HG02943 (cell line): ENCODE measurements around the gene UGT2B11.
"Not testable (repeated sequence)": the region's sequence is repeated elsewhere in the genome, so short reads cannot be mapped to it uniquely, and the experiment has no call there.

Source experiments
- ATAC-seq: cut with Tn5 transposase; IDR thresholded peaks from one replicate; pipeline ENCODE4 v1.9.1; 2021; ENCODE audit warnings: mild to moderate bottlenecking, low read depth, moderate library complexity; ENCODE audit not compliant: unreplicated experiment

UGT2B11 gene

DNA sequence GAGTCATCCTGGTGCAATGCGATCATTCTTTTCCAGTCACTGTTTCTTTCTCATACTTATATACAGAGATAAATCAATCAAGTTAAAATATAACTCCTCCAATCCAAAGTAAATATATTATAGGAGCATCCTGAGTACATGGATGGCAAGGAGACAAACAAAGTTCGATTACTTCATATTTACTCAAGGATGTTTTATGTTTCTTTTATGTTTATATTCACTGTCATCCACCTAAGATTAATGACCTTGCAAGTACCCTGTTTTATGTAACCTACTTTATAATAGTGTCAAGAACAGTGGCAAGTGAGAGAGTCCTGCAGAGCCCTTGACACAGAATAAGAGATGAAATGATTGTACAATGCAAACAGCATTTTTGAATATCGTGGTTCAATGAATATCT, at the start of gene UGT2B11:
UGT2B11 (minus strand) TSS at position 33 of the 400 bp plus-strand sequence; CDS start at position 7, 26 bp downstream.
- no peak for ATAC-seq

DNA sequence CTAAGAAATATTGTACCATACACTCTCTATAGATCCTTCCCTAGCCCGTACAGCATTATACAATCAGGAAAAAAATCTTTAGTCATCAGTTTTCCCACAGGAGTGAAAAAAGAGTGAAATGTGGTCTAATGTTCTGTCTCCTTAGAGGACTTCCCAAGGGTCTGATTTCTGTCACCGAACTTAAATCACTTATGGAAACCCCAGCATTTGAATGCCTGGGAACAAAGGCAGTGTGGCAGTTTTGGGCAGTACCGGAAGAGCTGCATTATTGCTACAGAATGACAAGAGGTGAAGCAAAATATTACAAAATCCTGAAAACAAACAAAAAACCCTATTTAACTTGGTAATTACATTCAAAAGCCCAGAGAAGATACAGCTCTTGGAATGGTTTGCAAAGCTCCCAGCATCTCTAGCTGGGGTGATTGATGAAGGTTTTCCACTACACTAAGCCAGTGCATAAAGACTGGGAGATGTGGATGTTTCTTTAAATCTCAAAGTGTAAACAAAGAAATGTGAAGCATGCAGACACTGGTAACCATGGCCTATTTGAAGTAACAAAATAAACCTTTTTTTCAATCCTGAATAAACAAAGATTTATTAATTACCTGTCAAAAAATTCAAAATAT, 38.7 kb upstream of the UGT2B11 start:
- not testable (repeated sequence) for ATAC-seq

DNA sequence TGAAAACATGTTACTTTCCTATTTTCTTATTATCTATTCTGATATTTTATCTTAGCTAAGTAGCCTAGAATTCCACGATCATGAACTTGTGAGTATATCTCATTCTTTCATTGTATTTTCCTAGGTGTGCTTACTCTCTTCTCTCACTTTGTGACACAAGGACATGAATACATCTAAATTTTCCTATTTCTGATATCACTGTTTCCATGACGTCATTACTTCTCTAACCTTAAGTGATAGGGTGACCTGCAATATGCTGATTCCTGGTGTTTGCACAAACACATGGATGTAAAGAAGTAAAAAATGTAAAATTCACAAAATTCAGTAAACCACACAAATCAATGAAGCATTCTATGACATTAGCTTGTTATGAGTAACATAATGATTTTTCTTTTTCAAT, 36.3 kb upstream of the UGT2B11 start:
- not testable (repeated sequence) for ATAC-seq

DNA sequence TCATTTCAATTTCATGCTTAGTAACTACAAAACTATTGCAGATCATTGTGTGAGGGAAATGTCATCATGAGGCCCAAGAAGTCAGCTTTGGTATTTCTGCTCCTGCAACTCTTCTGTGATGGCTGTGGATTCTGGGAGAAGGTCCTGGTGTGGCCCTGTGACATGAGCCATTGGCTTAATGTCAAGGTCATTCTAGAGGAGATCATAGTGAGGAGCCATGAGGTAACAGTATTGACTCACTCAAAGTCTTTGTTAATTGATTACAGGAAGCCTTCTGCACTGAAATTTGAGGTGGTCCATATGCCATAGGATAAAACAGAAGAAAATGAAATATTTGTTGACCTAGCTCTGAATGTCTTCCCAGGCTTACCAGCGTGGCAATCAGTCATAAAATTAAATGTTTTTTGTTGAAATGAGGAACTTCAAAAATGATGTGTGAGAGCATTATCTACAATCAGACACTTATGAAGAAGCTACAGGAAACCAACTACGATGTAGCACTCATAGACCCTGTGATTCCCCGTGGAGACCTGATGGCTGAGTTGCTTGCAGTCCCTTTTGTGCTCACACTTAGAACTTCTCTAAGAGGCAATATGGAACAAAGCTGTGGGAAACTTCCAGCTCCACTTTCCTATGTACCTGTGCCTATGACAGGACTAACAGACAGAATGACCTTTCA, 28.2 kb upstream of the UGT2B11 start:
- not testable (repeated sequence) for ATAC-seq

DNA sequence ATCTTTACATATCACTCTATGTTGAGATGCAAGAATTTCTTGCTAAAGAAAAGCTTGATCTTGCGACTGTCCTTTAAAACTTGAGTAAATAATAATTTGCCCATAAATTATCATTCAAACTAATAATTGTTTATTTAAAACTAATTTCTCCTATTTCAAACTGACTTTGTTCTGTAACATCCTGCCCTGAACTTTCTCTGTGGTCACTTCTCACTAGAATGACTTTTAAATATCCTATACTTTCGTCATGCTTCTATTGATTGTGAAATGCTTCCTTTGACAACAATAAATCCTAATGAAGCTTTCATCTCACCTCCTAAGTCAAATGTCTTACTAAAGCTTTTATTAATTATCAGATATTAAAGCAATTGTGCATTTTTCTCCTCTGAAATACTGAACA, 27.2 kb upstream of the UGT2B11 start:
- not testable (repeated sequence) for ATAC-seq

DNA sequence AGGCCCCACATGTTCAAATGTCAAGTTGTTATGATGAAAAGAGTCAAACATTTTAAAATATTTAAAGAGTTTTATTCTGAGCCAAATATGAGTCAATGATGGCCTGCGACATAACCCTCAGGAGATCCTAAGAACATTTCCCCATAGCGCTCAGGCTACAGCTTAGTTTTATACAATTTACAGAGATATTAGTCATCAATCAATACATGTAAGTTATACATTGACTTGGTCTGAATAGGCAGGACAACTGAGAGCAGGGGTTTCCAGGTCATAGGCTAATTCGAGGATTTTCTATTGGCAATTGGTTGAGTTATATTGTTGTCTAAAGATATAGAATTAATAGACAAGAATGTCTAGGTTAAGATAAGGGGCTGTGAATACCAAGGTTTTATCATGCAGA, 26.2 kb upstream of the UGT2B11 start:
- not testable (repeated sequence) for ATAC-seq

DNA sequence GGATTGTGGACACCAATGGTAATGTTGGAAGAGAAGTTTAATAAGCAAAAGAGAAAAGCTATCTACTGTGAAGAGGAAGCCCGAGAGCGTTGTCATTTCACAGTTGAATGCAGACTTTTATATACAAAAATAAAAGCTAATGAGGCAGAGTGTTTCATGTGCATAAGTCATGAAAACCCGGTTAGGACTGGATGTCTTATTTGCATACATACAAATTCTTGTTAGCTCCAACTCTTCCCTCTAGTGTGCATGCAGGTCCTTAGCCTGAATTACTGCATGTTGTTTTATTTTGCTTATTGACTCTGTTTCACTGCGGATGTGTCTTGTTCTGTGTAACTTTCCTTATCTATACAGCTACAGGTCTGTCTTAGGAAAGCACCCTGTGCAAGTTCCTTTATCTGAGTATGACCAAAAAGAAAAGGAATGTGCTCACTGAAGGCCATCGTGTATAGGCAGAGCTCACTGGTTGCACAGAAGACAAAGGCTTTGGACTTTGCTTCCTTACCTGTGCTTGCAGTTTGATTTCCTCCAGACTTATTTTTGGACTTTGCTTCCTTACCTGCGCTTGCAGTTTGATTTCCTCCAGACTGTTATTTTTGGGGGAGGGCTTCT, 25.1 kb upstream of the UGT2B11 start:
- ATAC-seq, result no peak

DNA sequence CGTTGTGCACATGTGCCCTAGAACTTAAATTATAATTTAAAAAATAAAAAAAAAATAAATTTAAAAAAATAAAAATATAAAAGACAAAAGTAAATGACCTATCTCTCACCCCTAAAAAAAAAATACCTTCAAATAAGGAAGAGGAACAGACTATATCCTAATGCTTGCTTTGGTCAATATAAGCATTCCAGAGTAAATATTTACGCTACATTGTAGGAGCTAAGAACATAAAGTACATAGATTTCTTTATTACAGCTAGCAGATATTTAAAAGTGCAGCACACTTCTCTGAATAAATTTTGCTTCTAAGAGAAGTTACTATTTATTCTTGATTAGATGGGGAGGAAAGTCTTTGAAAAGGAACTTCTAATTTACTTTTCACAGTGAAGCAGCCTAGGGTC, 24.5 kb upstream of the UGT2B11 start:
- ATAC-seq, result no peak

DNA sequence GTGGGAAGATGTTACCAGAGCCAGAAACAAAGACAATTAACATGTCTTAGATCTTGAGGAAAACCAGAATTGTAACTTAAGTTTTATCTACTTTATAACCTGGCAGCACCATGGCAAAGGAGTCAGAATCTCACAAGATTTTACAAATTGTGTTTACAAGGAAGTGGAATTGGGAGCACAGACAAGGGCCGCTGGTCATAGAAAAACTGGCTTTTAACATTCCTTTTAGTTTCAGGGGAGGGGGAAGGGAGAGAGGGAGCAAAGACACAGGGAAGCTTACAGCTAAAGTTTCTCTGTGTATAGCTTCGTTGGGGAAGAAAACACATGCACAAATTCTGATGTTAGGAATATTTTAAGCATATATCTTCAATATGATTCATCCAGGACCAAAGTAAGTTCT, 10.3 kb upstream of the UGT2B11 start:
- no peak for ATAC-seq

DNA sequence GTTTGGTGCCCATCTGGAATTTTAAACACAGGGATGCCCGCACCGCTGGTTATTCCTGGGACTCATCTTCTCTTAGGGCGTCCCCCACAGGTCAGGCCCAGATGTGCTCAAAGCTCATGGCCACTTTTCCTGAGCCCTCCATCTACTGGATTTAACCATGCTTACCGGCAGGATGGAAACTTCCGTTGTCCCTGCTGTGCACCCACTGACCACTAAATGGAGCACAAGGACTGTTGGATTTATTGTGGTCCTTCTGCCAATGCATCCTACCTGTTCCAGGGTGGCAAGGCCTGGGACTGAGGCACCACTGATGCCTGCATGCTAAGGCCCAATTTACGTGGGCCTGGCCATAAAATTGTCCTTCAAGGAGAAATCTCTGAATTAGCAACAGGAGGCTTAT, 8.7 kb upstream of the UGT2B11 start:
- ATAC-seq, result not testable (repeated sequence)

DNA sequence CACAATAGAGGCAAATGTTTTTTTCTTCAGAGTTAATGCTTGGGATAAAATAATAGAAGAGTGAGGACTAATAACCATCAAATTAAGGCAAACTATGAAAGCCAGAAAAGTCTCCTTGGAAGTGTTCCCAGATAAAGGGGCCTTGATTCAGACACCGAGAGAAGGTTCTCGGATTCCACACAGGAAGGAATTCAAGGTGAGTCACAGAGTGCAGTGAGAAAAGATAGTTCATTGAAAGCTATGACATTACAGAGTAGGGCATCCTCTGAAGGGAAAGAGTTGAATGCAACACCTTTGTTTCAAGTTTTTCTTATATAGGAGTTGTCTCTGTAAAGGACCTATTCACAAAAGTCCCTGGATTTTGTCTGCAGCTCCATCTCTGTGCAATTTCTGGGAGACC, 3.9 kb upstream of the UGT2B11 start:
- not testable (repeated sequence) for ATAC-seq

DNA sequence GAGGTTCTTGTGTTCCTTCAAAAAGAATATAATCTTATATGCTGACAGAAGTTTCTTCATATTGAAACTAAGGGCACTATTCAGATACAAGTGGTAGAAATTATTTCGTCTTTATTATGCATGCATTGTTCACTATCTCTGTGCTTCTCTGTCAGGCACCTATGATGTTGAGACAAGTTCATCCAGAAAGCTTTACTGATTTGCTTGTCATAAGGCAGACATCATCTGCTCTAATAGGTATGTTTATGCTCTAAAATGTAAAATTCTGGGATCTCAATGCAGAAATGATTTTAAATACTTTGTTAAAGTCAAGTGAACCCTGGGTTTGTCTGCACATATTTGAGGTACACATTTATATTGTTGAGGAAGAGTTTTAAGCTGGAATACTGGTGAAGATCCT, 3.6 kb downstream of the UGT2B11 start:
- no peak for ATAC-seq

DNA sequence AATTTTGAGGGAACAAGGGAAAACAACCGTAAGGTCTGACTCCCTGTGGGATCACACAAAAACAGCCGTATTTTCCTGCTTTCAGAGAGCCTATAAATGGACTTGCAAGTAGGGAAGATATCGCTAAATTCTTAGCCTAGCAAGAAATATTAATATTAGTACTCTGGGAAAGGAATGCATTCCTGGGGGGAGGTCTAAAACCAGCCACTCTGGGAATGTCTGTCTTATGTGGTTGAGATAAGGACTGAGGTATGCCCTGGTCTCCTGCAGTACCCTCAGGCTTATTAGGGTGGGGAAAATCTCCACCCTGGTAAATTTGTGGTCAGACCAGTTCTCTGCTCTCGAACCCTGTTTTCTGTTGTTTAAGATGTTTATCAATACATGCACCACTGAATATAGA, 16.0 kb downstream of the UGT2B11 start:
- ATAC-seq, result not testable (repeated sequence)

DNA sequence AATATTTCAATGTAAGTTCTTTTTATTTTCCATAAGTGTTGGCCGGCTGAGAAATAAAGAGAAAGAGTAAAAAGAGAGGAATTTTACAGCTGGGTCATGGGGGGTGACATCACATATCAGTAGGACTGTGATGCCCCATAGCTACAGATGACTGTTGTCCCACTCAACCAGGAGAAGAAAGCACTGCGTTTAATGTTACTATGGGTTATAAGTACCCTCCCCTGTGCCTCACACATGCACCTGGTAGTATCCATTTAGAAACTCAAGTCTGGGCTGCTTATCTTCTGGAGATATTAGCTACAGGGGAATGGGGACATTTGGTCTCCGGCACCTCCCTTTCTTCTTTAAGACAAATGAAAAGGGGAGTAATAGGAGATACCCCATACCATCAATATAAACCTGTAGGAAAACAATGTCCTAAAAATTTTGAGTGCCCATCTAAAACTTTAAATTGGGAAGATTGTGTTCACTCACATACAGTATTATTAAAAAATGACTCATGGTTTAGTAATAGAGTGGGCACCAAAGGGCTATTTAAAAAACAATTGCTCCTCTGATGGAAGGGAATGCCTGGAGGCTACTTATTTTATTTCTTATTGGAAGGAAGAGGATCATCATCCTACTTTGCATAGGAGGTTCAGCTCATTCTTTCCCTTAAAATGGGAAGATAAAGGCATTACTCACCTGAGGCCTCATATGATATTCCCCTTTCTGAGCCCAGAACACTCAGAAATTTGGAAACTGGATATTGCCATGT, 18.2 kb downstream of the UGT2B11 start:
- ATAC-seq, result no peak

DNA sequence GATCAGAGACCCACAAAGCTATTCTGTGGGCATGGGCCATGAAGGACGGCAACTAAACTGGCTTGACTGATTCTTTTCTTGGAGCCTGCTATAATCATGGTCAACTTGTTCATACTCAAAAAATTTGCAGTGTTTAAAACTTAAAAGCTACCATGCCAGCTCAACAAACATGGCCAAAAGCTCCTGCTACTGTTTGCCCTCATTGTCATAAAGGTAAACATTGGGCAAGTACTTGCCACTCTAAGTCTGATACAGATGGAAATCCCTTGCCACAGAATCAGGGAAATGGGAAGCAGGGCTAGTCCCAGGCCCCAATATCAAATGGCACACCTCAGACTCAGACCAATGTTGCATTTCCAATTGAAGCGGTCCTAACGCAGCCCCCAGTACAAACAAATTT, 20.4 kb downstream of the UGT2B11 start:
- ATAC-seq, result no peak

DNA sequence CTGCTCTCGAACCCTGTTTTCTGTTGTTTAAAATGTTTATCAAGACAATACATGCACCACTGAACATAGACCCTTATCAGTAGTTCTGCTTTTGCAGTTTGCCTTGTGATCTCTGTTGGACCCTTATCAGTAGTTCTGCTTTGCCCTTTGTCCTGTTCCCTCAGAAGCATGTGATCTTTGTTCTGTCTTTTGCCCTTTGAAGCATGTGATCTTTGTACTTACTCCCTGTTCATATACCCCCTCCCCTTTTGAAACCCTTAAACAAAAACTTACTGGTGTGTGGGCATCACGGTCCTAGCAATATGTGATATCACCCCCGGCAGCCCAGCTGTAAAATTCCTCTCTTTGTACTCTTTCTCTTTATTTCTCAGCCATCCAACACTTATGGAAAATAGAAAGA, 22.6 kb downstream of the UGT2B11 start:
- ATAC-seq, result not testable (repeated sequence)

DNA sequence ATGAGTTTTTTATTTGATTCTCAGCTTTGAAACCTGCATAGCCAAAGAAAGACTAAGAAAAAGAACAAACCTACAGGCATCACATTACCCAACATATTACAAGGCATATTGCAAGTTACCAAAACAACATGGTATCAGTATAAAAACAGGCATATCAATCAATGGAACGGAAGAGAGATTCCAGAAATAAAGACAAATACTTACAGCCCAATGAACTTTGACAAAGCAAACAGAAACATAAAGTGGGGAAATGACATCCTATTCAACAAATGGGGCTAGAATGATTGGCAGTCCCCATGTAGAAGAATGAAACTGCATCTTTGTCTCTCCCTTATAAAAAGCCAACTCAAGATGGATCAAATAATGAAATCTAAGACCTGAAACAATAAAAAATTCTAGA, 23.9 kb downstream of the UGT2B11 start:
- not testable (repeated sequence) for ATAC-seq

DNA sequence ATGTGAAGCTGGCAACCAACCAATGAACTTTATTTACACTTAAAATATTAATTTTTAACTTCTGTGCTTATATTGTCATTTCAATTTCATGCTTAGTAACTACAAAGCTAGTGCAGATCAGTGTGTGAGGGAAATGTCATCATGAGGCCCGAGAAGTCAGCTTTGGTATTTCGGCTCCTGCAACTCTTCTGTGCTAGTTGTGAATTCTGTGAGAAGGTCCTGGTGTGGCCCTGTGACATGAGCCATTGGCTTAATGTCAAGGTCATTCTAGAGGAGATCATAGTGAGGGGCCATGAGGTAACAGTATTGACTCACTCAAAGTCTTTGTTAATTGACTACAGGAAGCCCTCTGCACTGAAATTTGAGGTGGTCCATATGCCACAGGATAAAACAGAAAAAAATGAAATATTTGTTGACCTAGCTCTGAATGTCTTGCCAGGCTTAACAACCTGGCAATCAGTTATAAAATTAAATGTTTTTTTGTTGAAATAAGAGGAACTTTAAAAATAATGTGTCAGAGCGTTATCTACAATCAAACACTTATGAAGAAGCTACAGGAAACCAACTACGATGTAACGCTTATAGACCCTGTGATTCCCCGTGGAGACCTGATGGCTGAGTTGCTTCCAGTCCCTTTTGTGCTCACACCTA, 32.9 kb downstream of the UGT2B11 start:
- ATAC-seq, result not testable (repeated sequence)

DNA sequence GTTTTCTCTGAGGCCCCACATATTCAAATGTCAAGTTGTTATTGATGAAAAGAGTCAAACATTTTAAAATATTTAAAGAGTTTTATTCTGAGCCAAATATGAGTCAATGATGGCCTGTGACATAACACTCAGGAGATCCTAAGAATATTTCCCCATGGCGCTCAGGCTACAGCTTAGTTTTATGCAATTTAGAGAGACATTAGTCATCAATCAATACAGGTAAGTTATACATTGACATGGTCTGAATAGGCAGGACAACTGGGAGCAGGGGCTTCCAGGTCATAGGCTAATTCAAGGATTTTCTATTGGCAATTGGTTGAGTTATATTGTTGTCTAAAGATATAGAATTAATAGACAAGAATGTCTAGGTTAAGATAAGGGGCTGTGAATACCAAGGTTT, 34.7 kb downstream of the UGT2B11 start:
- ATAC-seq, result not testable (repeated sequence)

DNA sequence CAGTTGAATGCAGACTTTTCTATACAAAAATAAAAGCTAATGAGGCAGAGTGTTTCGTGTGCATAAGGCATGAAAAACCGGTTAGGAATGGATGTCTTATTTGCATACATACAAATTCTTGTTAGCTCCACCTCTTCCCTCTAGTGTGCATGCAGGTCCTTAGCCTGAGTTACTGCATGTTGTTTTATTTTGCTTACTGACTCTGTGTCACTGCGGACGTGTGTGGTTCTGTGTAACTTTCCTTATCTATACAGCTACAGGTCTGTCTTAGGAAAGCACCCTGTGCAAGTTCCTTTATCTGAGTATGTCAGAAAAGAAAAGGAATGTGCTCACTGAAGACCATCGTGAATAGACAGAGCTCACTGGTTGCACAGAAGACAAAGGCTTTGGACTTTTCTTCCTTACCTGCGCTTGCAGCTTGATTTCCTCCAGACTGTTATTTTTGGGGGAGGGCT, 35.8 kb downstream of the UGT2B11 start:
- ATAC-seq, result not testable (repeated sequence)
